HG03342 (cell line): ENCODE results near the gene METRNL.
"Not testable (repeated sequence)": the region's sequence is repeated elsewhere in the genome, so short reads cannot be mapped to it uniquely, and the experiment has no call there.

Source experiments
- ATAC-seq: cut with Tn5 transposase; IDR thresholded peaks from one replicate; pipeline ENCODE4 v1.9.1; 2021; ENCODE audit warnings: mild to moderate bottlenecking, moderate library complexity; ENCODE audit not compliant: unreplicated experiment

Gene METRNL

GRCh38 chr17:83134456-83134855, 55.0 kb downstream of the METRNL start:
- ATAC-seq: not testable (repeated sequence)

- ATAC-seq: no peak
Observed at GRCh38 chr17:83135692-83136091, 56.3 kb downstream of the METRNL start.

- no peak for ATAC-seq
Observed at GRCh38 chr17:83136156-83136555, 56.7 kb downstream of the METRNL start.

- ATAC-seq: no peak
Observed at GRCh38 chr17:83136931-83137330, 57.5 kb downstream of the METRNL start.

GRCh38 chr17:83137523-83137922, 58.1 kb downstream of the METRNL start:
- ATAC-seq: no peak

- no peak for ATAC-seq
Observed at GRCh38 chr17:83138820-83139219, 59.4 kb downstream of the METRNL start.

- not testable (repeated sequence) for ATAC-seq
Observed at GRCh38 chr17:83139541-83140248, 60.3 kb downstream of the METRNL start.

- ATAC-seq: not testable (repeated sequence)
Observed at GRCh38 chr17:83140249-83140566, 60.8 kb downstream of the METRNL start.

- no peak for ATAC-seq
Observed at GRCh38 chr17:83142619-83143018, 63.2 kb downstream of the METRNL start.

GRCh38 chr17:83143817-83144231, 64.4 kb downstream of the METRNL start:
- ATAC-seq: no peak
